Keratinocyte (primary cell): ENCODE results near the gene TMEM109.

Experiments used
- CTCF ChIP-seq, 3 experiments: IDR thresholded peaks in 1 of 3; conservative IDR thresholded peaks in 1 of 3; optimal IDR thresholded peaks in 1 of 3; 2 replicates in 2 of 3; 3 replicates in 1 of 3; pipeline versions ENCODE3 to v1.5.1; 2011; ENCODE audit warnings: low read length in 3 of 3, mild to moderate bottlenecking in 3 of 3, moderate library complexity in 2 of 3, control low read depth in 1 of 3, inconsistent platforms in 1 of 3; ENCODE audit not compliant: insufficient read depth in 2 of 3; ENCODE audit errors: extremely low read depth in 1 of 3
- EZH2 ChIP-seq: IDR thresholded peaks from one replicate; pipeline ENCODE4 v1.6.1; 2012; ENCODE audit warnings: inconsistent platforms, mild to moderate bottlenecking, low read length, moderate library complexity

GRCh38 chr11:60916669-60917206 is 2.8 kb downstream of the TMEM109 start:
- TF ChIP-seq CTCF (optimal IDR thresholded peaks at IDR 0.05 in 1 of 3, IDR thresholded peaks at IDR 0.05 in 1 of 3, conservative IDR thresholded peaks at IDR 0.05 in 1 of 3; ENCODE audit: extremely low read depth in 1 of 3, insufficient read depth in 2 of 3, low read length in 3 of 3) = no peak
- no peak for TF ChIP-seq EZH2
